Natural killer cell (primary cell): ENCODE results near the gene C3AR1. TPM values are rescaled to one million over a fixed set of nuclear protein-coding genes. Genes with fewer than 3 reads are reported as not detected.

Source experiments
- ATAC-seq, 3 donors: fragments of 150-1000 bp in 2 of 3; fragments of 200-7000 bp in 1 of 3; cut with Tn5 transposase; 1 replicate in 1 of 3; 2 replicates in 2 of 3; pipeline ENCODE4 v1.10.0; 2021; ENCODE audit warnings: mild to moderate bottlenecking in 2 of 3, moderate library complexity in 2 of 3
- DNase-seq, 2 donors: peaks; one replicate each; pipeline versions ENCODE4 v3.0.0 to v3.0.0-alpha.2; 2013 to 2021; ENCODE audit warnings: mixed read lengths in 1 of 2
- H3K27ac ChIP-seq: one replicate; pipeline ENCODE4 v1.5.1; 2013; ENCODE audit warnings: mild to moderate bottlenecking, low read length
- H3K27me3 ChIP-seq: one replicate; pipeline ENCODE4 v1.6.1; 2013; ENCODE audit warnings: low read length; ENCODE audit not compliant: control insufficient read depth, insufficient read depth
- H3K36me3 ChIP-seq: one replicate; pipeline ENCODE4 v1.6.1; 2013; ENCODE audit warnings: low read length; ENCODE audit not compliant: control insufficient read depth, insufficient read depth
- H3K4me1 ChIP-seq: one replicate; pipeline ENCODE4 v1.6.1; 2013; ENCODE audit warnings: low read length; ENCODE audit not compliant: control insufficient read depth, insufficient read depth
- H3K4me3 ChIP-seq: one replicate; pipeline ENCODE4 v1.5.1; 2013; ENCODE audit warnings: low read length
- H3K9me3 ChIP-seq: one replicate; pipeline ENCODE4 v1.6.1; 2013; ENCODE audit warnings: low read length; ENCODE audit not compliant: control insufficient read depth, insufficient read depth
- H3K27ac Mint-ChIP-seq, 2 donors: one replicate each; pipeline ENCODE4 v1.8.0; 2022; ENCODE audit warnings: mild to moderate bottlenecking in 2 of 2, mixed read lengths in 2 of 2, moderate library complexity in 1 of 2
- H3K27me3 Mint-ChIP-seq, 2 donors: one replicate each; pipeline ENCODE4 v1.8.0; 2022; ENCODE audit warnings: low read depth in 2 of 2, mixed read lengths in 2 of 2
- H3K36me3 Mint-ChIP-seq: one replicate; pipeline ENCODE4 v1.8.0; 2022; ENCODE audit warnings: mixed read lengths
- H3K4me1 Mint-ChIP-seq, 2 donors: one replicate each; pipeline ENCODE4 v1.8.0; 2022; ENCODE audit warnings: mixed read lengths in 2 of 2
- H3K4me3 Mint-ChIP-seq: one replicate; pipeline ENCODE4 v1.8.0; 2022; ENCODE audit warnings: mild to moderate bottlenecking, moderate library complexity, mixed read lengths
- H3K9me3 Mint-ChIP-seq, 2 donors: one replicate each; pipeline ENCODE4 v1.8.0; 2022; ENCODE audit warnings: mixed read lengths in 2 of 2
- WGBS: methylation state at CpG from one replicate; pipeline ENCODE4 v1.1.7; 2013; ENCODE audit warnings: missing lambda C conversion rate; ENCODE audit not compliant: insufficient coverage; 5-methylcytosine and 5-hydroxymethylcytosine counted together
- intact Hi-C: fragments of 100-400 bp; cut with micrococcal nuclease; formaldehyde crosslinking; loops from one replicate; pipeline ENCODE4 v1.14.2; 2022
- total RNA-seq, 4 donors: library from RNA; stranded (reverse); fragments of 120-200 nt in 1 of 4; gene quantifications; one replicate each; pipeline versions ENCODE4 v1.2.3 to v1.2.4, GENCODE V29; 2013 to 2022
- TF ChIP-seq, protein P1 (sequence below): fragments of 200-600 bp; IDR thresholded peaks from one replicate; pipeline ENCODE4 v1.8.0; 2022; ENCODE audit warnings: antibody characterized with exemption

Gene C3AR1
- total RNA-seq, 3 donors from 2014 or later (not counting 1 experiment from before 2014, with no cell fraction given) = 9.5 to 16.9 (median 13.0) TPM

- H3K36me3 ChIP-seq = peaks cover 25% of the 10 kb centered on the region
- H3K36me3 Mint-ChIP-seq = peaks cover 18% of the 10 kb centered on the region
- H3K27ac Mint-ChIP-seq = peak overlapping the region; percentile 22 to 65
- H3K4me3 Mint-ChIP-seq = no peak overlapping the region
- intact Hi-C loops = no loop called here
- no CpG with 5 or more reads among the region's 2 CpGs for WGBS
- no peak for ATAC-seq
- peaks cover 0 to 5% of the 10 kb centered on the region in 2 donors for H3K4me1 Mint-ChIP-seq
- H3K4me1 ChIP-seq = no peaks in the 10 kb centered on the region
- H3K9me3 ChIP-seq = no peaks in the 10 kb centered on the region
- TF ChIP-seq, protein P1, sequence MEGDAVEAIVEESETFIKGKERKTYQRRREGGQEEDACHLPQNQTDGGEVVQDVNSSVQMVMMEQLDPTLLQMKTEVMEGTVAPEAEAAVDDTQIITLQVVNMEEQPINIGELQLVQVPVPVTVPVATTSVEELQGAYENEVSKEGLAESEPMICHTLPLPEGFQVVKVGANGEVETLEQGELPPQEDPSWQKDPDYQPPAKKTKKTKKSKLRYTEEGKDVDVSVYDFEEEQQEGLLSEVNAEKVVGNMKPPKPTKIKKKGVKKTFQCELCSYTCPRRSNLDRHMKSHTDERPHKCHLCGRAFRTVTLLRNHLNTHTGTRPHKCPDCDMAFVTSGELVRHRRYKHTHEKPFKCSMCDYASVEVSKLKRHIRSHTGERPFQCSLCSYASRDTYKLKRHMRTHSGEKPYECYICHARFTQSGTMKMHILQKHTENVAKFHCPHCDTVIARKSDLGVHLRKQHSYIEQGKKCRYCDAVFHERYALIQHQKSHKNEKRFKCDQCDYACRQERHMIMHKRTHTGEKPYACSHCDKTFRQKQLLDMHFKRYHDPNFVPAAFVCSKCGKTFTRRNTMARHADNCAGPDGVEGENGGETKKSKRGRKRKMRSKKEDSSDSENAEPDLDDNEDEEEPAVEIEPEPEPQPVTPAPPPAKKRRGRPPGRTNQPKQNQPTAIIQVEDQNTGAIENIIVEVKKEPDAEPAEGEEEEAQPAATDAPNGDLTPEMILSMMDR = no peak
- no peak overlapping the region for H3K4me3 ChIP-seq
- H3K27me3 ChIP-seq = no peaks in the 10 kb centered on the region
- no peak for DNase-seq
- H3K27ac ChIP-seq = no peak overlapping the region
- H3K27me3 Mint-ChIP-seq = no peaks in the 10 kb centered on the region
- no peaks in the 10 kb centered on the region for H3K9me3 Mint-ChIP-seq
Observed at GRCh38 chr12:8057306-8057705, 8.9 kb downstream of the C3AR1 start.

GRCh38 chr12:8054816-8055215, 11.3 kb downstream of the C3AR1 start:
- H3K27ac ChIP-seq = no peak overlapping the region
- intact Hi-C loops = no loop called here
- peaks cover 0 to 5% of the 10 kb centered on the region in 2 donors for H3K4me1 Mint-ChIP-seq
- H3K4me3 Mint-ChIP-seq = no peak overlapping the region
- H3K27ac Mint-ChIP-seq = no peak overlapping the region
- H3K36me3 Mint-ChIP-seq = peaks cover 19% of the 10 kb centered on the region
- peaks cover 35% of the 10 kb centered on the region for H3K36me3 ChIP-seq
- DNase-seq = no peak
- no peaks in the 10 kb centered on the region for H3K27me3 Mint-ChIP-seq
- TF ChIP-seq, protein P1 = no peak
- H3K9me3 Mint-ChIP-seq = no peaks in the 10 kb centered on the region
- no peak overlapping the region for H3K4me3 ChIP-seq
- H3K4me1 ChIP-seq = no peaks in the 10 kb centered on the region
- 94% methylated on average over 2 of the region's 2 CpGs for WGBS
- no peaks in the 10 kb centered on the region for H3K9me3 ChIP-seq
- no peaks in the 10 kb centered on the region for H3K27me3 ChIP-seq
- no peak for ATAC-seq

DNA sequence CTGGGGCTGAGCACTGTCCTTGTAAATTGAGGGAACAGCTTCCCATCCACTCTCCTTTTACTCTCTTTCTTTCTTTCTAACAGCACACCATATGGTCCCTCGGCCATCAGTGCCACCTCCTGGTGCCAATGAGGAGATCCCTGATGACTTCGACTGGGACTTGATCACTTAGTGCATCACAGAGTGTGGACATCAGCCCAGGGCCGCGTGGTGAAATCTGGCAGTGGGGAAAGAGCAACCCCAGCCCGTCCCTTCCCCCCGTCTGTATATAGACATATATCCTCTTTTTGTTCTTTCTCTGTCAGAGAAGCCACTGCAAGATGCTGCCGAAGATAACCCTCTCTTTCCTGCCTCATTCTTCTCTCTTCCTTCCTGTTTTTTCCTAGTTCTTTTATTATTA, 13.5 kb downstream of the C3AR1 start:
- Mint-ChIP-seq H3K4me3 (no peak overlapping the region), H3K9me3 (no peaks in the 10 kb centered on the region), H3K4me1 (peaks cover 0 to 2% of the 10 kb centered on the region in 2 donors), H3K27ac (no peak overlapping the region), H3K36me3 (peaks cover 26% of the 10 kb centered on the region), H3K27me3 (no peaks in the 10 kb centered on the region)
- H3K4me1 ChIP-seq = no peaks in the 10 kb centered on the region
- H3K27ac ChIP-seq = no peak overlapping the region
- no peaks in the 10 kb centered on the region for H3K27me3 ChIP-seq
- peaks cover 51% of the 10 kb centered on the region for H3K36me3 ChIP-seq
- ATAC-seq (peak in 1 of 3 donors; percentile 72), DNase-seq (no peak)
- TF ChIP-seq, protein P1 = no peak
- H3K9me3 ChIP-seq = no peaks in the 10 kb centered on the region
- no peak overlapping the region for H3K4me3 ChIP-seq
- intact Hi-C loops = no loop called here
- WGBS = 78% methylated on average over 6 of the region's 7 CpGs

GRCh38 chr12:8050600-8051250, 15.4 kb downstream of the C3AR1 start:
- Histone ChIP-seq H3K27me3 (no peaks in the 10 kb centered on the region), H3K36me3 (peaks cover 58% of the 10 kb centered on the region), H3K4me3 (no peak overlapping the region), H3K4me1 (no peaks in the 10 kb centered on the region), H3K27ac (no peak overlapping the region), H3K9me3 (no peaks in the 10 kb centered on the region)
- Mint-ChIP-seq H3K9me3 (no peaks in the 10 kb centered on the region), H3K27ac (no peak overlapping the region), H3K4me1 (peaks cover 0 to 5% of the 10 kb centered on the region in 2 donors), H3K27me3 (no peaks in the 10 kb centered on the region), H3K36me3 (peaks cover 26% of the 10 kb centered on the region), H3K4me3 (no peak overlapping the region)
- TF ChIP-seq, protein P1 = no peak
- WGBS = 98% methylated on average over 5 of the region's 7 CpGs
- DNase-seq (no peak), ATAC-seq (no peak)
- intact Hi-C loops = no loop called here
